Measurements from ENCODE around the gene KATNAL1. TPM values are rescaled to one million over a fixed set of nuclear protein-coding genes. Genes with fewer than 3 reads are reported as not detected.

The KATNAL1 gene
- total and polyA plus RNA-seq, 2 experiments from 2014 or later, result 6.0 to 21.2 TPM

DNA sequence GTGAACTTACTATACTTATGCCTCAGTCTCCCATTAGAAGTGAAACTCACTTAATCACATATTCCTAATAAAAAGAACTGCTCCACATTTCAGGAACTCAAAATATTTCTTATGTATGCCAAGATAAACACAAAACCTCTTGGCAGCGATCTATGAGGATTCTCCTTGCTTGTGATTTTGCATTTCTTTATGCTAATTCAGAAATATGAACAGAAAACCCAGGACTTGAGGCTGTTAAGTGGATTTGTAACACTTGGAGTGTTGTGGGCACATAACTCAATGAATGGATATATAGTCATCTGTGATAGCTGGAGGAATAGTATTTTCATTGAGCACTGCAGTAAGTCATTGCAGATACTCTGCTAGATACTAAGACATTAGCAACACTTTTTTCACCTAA, 5.6 kb upstream of the KATNAL1 start:
- Histone ChIP-seq H3K27me3 (no peaks in the 10 kb centered on the region), H3K36me3 (no peaks in the 10 kb centered on the region), H3K27ac (no peak overlapping the region), H3K9me3 (ENCODE audit: low read depth) (no peaks in the 10 kb centered on the region), H3K4me3 (no peak overlapping the region), H3K4me1 (ENCODE audit: low read depth) (peaks cover 17% of the 10 kb centered on the region)
- no peak for TF ChIP-seq CTCF (IDR thresholded peaks at IDR 0.05; ENCODE audit: low read depth, low read length)
- DNase-seq (ENCODE audit: low read depth in 1 of 2, low spot score in 1 of 2), result peak in 1 of 2 donors; percentile 80

DNA sequence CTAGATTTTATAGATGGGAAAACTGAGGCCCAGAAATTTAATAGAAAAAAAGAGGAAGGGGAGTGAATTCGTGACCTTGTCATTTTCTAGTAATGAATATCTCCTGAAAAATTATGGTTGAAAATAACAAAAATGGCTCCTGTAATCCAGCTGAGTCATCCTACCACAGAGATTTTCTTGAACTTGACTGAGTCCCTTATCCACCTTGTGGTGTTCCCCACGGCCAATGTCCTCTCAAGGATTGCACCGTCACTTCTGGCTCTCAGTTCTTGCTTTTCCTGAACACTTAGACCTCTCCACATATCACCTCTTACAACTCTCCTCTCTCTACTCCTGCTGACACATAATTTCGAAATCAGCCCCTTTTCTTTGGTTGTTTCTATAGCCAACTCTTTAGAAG, 1.2 kb upstream of the KATNAL1 start:
- no peak for TF ChIP-seq CTCF (IDR thresholded peaks at IDR 0.05; ENCODE audit: low read depth, low read length)
- no peaks in the 10 kb centered on the region for H3K9me3 ChIP-seq (ENCODE audit: low read depth)
- H3K4me1 ChIP-seq (ENCODE audit: low read depth), result peaks cover 22% of the 10 kb centered on the region
- no peaks in the 10 kb centered on the region for H3K27me3 ChIP-seq
- no peak overlapping the region for H3K27ac ChIP-seq
- no peaks in the 10 kb centered on the region for H3K36me3 ChIP-seq
- no peak overlapping the region for H3K4me3 ChIP-seq
- peak; percentile 50 to 82 for DNase-seq (ENCODE audit: low read depth in 1 of 2, low spot score in 1 of 2)

- H3K36me3 ChIP-seq, result no peaks in the 10 kb centered on the region
- no peak overlapping the region for H3K27ac ChIP-seq
- H3K4me1 ChIP-seq (ENCODE audit: low read depth), result peaks cover 22% of the 10 kb centered on the region
- DNase-seq (ENCODE audit: low read depth in 1 of 2, low spot score in 1 of 2), result no peak
- peak overlapping the region; percentile 81 for H3K4me3 ChIP-seq
- H3K9me3 ChIP-seq (ENCODE audit: low read depth), result no peaks in the 10 kb centered on the region
- no peaks in the 10 kb centered on the region for H3K27me3 ChIP-seq
- TF ChIP-seq CTCF (IDR thresholded peaks at IDR 0.05; ENCODE audit: low read depth, low read length), result no peak
These were observed 580 bp upstream of the KATNAL1 start for GRCh38 chr13:30307971-30308290.

GRCh38 chr13:30306762-30307193, 573 bp downstream of the KATNAL1 start:
- Histone ChIP-seq H3K36me3 (no peaks in the 10 kb centered on the region), H3K27ac (no peak overlapping the region), H3K4me3 (peak overlapping the region; percentile 81), H3K27me3 (no peaks in the 10 kb centered on the region), H3K9me3 (ENCODE audit: low read depth) (no peaks in the 10 kb centered on the region), H3K4me1 (ENCODE audit: low read depth) (peaks cover 22% of the 10 kb centered on the region)
- TF ChIP-seq CTCF (IDR thresholded peaks at IDR 0.05; ENCODE audit: low read depth, low read length), result no peak
- DNase-seq (ENCODE audit: low read depth in 1 of 2, low spot score in 1 of 2), result peak; percentile 94 to 96

DNA sequence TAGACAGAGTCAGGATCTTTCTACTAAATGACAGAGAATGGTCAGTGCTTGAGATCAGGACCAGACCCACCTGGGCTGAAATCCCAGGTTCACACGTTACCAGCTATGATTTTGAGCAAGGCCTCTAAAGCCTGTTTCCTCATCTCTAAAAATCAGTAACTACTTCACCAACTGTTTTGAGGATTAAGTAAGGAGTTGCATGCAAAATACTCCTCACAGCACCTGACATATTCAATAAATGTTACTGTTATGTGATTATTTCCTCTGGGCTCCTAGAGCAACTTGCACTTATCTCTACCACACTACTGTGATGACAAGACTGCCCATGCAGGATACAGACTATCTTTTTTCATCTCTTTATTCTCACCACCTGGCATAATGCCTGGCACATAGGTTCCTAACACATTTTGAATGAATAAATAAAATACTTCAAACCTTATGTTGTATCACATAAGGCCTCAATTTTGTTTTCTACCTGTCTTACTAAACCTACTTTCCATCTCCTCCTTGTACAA, 1.8 kb downstream of the KATNAL1 start:
- no peak for TF ChIP-seq CTCF (IDR thresholded peaks at IDR 0.05; ENCODE audit: low read depth, low read length)

GRCh38 chr13:30303269-30303668, 4.1 kb downstream of the KATNAL1 start:
- no peaks in the 10 kb centered on the region for H3K27me3 ChIP-seq
- H3K36me3 ChIP-seq, result no peaks in the 10 kb centered on the region
- no peak overlapping the region for H3K27ac ChIP-seq
- no peak overlapping the region for H3K4me3 ChIP-seq
- peaks cover 15% of the 10 kb centered on the region for H3K4me1 ChIP-seq (ENCODE audit: low read depth)
- no peak for TF ChIP-seq CTCF (IDR thresholded peaks at IDR 0.05; ENCODE audit: low read depth, low read length)
- DNase-seq (ENCODE audit: low read depth in 1 of 2, low spot score in 1 of 2), result no peak
- H3K9me3 ChIP-seq (ENCODE audit: low read depth), result no peaks in the 10 kb centered on the region

More for the DNA sequence above, 1.8 kb downstream of the KATNAL1 start:
- no peaks in the 10 kb centered on the region for H3K27me3 ChIP-seq
- H3K9me3 ChIP-seq (ENCODE audit: low read depth), result no peaks in the 10 kb centered on the region
- no peaks in the 10 kb centered on the region for H3K36me3 ChIP-seq
- no peak overlapping the region for H3K27ac ChIP-seq
- no peak for DNase-seq (ENCODE audit: low read depth in 1 of 2, low spot score in 1 of 2)
- H3K4me1 ChIP-seq (ENCODE audit: low read depth), result peaks cover 15% of the 10 kb centered on the region
- no peak overlapping the region for H3K4me3 ChIP-seq

Data from cardiac muscle cell (in vitro differentiated cells and primary cell).